ENCODE measurements around the gene BORA.
A peak's percentile ranks its signal among the peaks of the same experiment; 100 is the strongest.
"Not testable (repeated sequence)": the region's sequence is repeated elsewhere in the genome, so short reads cannot be mapped to it uniquely, and the experiment has no call there.

Gene BORA

DNA sequence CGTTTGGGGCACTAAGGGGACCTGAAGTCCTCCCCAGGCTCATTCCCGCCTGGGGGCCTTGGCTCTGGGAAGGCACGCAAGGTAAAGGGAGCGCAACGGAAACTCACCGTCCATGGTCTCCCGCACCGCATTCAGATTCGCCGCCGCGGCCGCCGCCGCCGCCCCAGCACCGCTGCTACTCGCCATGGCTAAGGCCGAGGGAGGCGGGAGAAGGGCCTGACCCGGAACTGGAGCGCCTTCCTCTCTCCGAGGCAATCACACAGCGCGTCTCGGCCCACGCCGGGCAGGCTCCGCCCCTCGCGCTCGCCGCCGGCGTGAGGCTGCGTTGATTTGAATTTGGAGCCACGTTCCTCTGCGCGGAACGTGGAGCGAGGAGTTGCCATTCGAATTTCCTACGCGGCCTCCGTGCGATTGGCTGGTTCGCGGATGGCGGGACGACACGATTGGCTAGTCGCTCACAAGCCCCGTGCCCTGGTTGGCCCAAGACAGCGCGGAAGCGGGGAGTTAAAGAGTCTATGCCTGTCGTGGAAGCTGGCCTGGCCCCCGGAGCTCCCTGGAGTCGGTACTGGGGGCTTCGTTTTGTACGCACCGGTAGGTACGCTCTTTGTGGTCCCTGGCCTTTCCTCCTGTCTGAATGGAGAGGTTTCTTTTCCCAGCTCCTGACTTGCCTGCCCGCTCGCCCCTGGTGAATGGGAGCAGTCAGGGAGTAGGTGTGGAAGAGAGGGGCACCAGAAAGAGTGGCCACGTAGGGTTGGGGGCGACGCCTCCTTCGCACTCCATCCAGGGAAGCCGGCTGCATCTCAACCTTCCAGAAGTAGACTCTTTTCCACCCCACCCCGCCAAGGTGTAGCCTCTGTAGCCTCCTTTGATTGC lies at the start of gene BORA, which contains the start of gene MZT1:
BORA (plus strand) TSS at position 507 of the 873 bp plus-strand sequence. CDS start 1,018 bp downstream, outside the sequence.
MZT1 (minus strand) TSS at position 213 of the 873 bp plus-strand sequence; CDS start at position 186, 27 bp downstream.
- peak; percentile 96 for DNase-seq (ENCODE audit: low spot score)

DNA sequence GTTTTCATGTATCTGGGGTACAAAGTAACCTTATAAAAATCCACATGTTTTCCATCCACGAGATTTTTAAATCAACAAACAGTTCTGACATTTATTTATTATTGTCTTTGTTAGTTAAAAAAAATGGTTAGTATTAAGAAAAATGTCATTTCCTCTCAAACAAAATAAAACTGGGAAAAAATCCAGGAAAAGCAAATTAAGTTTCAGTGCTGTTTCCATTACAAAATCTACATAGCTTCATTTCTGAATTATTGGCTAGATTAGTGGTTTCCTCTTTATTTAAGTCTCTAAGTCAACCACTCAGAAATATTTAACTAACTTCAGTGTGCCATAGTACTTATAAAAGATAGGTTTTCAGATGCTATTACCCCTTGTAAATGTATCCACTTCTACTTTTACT lies 49.4 kb upstream of the BORA start:
- DNase-seq (ENCODE audit: low spot score): no peak

DNA sequence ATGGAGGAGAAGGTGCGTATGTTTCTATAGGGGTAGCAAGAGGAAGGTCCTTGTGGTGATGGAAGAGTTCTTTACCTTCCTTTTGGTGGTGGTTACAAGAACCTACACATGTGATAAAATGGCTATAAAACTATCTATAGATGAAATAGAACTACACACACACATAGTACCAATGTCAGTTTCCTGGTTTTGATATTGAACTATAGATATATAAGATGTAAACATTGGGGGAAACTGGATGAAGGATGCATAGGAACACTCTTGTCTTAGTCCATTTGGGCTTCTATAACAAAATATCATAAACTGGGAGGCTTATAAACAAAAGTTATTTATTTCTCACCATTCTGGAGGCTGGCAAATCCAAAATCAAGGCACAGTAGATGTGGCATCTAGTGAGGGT lies 47.4 kb upstream of the BORA start:
- DNase-seq (ENCODE audit: low spot score): no peak

DNA sequence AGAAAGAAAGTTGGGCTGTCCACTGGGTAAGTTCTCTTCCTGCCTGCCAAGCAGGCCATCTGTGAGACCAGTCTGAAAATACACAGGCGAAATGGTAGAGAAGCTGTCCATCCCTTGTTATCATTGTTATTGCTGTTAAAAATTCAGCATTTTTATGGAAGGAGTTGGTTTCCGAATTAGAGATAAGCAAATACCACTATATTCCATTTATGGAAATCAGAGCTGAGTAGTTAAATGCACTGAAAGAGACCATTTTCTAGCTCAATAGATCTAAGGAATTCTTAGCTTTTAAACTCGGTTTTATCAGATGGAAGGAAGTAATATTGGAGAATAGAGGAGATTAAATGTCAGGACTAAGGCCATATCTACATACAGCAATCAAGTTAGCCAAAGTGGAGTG lies 41.0 kb upstream of the BORA start:
- no peak for DNase-seq (ENCODE audit: low spot score)

DNA sequence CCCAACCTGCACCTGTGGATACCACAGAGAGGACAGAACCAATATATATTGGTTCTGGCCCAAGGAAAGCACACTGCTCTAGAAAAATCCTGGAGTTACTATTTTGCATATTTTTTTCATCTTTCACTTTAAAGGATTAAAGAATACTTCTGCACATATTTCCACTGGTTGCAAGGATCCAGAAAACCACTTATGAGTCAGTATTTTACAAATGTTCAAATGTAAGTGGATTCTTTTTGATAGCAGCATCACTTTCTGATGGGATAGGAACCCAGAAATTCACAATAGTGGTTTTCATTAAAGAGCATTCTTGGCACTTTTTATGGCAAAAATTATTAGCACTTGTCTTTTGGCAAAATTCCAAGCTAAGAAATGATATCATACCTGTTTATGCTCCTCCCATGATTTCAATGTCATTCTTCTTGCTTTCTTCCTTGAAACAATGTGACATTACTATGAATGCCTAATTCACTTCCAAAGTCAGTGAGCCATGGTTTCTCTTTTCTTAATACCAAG lies 38.5 kb upstream of the BORA start:
- no peak for DNase-seq (ENCODE audit: low spot score)

DNA sequence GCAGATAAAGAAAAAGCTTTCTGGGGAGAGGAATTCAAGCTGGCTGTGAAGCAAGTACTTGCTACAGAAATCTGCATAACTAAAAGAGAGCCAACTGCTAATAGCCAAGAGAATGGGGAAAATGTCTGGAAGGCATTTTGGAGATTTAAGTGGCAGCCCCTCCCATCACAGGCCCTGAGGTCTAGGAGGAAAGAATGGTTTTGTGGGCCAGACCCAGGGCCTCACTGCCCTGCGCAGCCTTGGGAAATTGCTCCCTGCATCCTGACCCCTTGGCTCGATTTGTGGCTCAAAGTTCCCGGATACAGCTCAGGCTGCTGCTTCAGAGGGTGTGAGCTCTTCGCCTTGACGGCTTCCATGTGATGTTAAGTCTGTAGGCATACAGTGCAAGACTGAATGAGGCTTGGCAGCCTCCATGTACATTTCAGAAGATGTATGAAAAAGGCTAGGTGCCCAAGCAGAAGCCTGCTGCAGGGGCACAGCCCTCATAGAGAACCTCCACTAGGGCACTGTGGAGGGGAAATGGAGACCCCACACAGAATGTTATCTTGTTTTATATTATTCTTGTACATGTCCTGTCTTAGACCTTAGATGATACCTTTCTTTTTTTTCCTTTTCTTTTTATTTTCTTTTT lies 34.7 kb upstream of the BORA start:
- no peak for DNase-seq (ENCODE audit: low spot score)

DNA sequence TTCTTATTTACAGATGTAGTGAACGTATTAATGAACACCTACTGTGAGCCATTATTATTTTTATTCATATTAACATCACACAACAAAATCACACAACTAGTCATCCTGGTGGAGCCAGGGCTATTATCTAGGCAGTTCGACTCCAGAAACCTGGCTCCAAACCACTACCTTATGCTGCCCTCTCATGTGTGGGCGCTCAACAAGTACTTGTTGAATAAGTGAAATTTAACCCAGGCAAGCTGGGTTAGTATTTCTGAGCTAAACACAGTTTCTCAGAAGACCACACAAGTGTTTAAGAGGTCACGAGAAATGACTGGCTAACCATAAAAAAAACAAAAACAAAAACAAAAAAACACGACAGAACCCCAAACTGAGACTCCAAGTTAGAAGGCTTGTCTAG lies 33.9 kb upstream of the BORA start:
- DNase-seq (ENCODE audit: low spot score): no peak

DNA sequence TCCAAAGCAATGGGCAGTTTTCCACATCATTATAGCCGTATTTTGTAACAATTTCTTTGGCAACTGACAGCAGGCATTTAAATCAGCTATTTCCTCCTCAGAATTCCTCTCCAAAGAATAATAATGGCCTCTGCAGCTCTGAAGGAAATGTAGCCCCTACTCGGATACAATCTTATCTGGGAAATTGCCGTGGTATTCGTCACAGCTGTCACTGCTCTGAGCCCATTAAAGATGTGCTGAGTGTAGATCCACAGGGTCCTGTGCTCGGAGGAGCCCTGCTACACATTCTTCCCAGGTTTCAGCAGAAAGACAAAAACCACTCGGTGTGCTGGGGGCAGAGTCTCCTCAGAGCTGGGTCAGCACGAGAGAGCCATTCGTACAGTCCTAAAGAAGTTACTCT lies 33.4 kb upstream of the BORA start:
- no peak for DNase-seq (ENCODE audit: low spot score)

DNA sequence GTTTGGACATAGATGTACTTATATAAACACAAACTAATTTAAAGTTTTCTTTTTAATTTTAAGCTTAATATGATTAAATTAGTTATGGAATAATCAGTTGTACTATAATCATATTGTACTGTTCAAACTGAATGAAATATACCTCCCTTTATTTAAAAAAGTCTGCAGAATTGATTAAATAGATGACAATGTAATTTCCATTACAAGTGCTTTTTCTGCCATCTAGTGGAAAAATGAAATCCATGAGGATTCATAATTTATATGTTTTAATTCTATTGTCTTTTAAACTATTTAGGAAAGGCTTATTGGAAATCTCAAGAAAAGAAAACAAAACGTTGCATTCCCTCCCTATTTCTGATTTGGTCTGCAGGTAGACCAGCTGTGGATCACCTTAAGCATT lies 31.1 kb upstream of the BORA start:
- no peak for DNase-seq (ENCODE audit: low spot score)

DNA sequence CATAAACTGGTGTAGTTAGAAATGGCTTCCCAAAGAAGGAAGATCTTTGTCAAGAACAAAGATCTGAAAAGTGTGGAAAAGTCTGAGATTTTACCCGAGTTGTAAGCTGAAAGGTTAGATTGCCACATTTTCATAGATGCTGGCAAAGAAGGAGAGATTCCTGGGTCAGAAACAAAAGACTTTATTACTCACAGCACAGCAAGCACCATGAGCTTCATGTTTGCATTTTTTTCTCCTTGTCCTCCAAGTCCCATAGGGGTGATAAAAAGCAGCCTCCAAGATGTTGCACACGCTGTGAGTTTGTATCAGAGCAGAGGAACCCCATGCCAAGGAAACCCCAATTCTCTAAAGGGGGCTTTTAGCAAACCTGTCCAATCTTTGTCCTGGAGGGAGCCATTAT lies 29.6 kb upstream of the BORA start:
- DNase-seq (ENCODE audit: low spot score): no peak

DNA sequence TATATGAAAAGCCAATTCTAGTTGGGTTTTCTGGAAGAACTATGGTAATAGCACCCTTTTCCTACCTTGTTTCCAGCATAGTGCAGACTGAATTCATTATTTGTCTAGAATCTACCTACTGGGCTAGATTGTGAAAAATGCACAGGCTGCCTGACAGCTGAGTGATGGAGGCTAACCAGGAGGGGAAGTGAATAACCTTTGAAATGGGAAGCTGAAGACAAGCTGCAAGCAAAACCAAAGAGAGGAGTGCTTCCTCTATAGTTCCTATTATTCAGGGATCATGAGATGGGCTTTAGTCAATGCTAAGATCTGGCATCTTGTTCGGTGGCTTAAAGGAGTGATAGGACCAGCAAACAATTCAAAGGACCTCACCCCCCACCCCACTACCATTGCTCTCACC lies 27.2 kb upstream of the BORA start:
- DNase-seq (ENCODE audit: low spot score): no peak

DNA sequence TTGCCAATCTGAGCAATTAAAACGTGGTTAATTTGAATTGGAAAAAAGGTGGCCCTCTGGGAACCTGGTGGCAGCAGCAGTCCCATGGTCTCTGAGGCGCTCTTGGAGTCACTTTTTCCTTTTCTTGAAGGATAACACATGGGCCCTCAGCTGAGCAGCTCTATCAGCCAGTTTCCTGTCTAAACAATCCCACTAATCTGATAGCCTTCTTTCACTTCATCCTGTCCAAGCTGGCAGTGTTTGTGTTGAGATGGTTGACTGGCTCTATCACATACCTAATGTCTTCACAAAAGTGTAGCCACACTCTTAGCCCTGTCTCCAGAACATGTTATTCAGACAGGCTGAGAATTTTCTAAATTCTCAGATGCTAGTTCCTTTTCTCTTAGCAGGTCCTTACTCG lies 10.9 kb upstream of the BORA start:
- no peak for DNase-seq (ENCODE audit: low spot score)

DNA sequence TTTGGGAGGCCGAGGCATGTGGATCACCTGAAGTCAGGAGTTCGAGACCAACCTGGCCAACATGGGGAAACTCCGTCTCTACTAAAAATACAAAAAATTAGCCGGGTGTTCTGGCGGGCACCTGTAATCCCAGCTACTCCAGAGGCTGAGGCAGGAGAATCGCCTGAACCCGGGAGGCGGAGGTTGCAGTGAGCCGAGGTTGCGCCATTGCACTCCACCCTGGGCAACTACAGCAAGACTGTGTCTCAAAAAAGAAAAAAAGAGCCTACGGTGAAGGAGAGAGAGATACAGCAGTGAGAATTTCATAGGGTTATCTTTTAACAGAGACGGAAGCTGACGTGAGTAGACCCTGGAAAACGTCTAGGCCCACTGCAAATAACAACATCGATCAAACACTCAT lies 1.5 kb upstream of the BORA start:
- DNase-seq (ENCODE audit: low spot score): not testable (repeated sequence)

DNA sequence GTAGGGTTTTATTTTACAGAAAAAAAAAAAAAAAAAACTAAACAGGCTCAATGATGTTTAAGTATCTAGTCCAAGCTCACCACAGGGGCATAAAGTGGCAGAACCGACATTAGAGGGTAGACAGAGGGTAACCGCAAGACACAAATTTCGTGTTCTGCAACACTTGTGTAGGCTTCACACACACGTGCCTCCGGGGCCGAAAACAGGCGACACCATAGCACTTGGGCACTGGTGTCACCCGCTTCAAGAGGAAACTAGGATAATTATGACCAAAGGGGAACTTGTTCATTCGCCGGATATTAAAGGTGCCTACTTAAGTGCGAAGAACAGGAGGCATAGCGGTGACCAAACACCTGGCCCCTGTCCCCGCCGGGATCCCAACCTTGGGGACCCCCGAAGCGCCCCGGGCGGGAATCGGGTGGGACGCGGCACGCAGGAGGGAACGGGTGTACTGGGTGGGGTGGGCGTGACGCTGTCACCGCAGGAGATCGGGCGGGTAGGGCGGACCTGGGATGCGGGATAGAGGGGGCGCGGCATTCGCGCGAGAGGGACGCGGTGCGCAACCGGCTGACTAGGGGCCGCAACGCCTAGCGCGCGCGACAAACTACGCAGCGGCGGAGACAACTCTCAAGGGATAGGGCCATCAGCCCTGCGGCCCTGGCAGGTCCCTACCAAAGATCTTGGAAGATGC lies 852 bp upstream of the BORA start:
- no peak for DNase-seq (ENCODE audit: low spot score)

DNA sequence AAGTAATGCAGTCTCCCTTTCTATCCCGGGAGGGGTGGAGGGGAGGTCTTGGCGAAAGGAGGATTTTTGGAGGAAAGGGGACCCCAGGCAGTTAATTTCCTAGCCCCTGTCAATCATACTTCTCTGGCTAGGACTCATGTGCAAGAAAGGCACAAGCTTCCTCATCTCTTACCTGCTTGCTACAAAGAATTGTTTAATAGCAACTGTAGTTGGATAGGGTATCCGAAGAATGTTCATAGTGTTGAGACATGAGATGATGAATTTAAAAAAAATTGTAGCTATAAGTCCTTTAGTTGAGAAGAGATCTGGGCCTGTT lies 525 bp downstream of the BORA start:
- no peak for DNase-seq (ENCODE audit: low spot score)

DNA sequence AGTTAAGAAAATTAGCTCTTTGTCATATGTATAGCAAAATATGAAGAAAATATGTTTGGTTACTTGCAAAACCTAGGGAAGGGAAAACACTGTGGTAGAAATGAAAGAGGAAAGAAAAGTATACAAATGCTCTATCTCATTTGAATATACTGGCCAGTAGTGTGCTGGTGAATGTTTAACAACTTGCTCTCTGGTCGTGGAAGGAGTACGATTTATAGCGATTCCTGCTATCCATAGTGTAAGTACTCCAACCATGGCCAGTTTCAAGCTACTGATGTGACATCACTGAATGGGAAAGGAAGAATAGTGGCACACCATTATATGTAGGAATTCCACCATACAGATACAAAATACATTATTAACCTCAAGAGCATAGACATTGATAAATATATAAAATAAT lies 9.3 kb downstream of the BORA start:
- DNase-seq (ENCODE audit: low spot score): no peak

DNA sequence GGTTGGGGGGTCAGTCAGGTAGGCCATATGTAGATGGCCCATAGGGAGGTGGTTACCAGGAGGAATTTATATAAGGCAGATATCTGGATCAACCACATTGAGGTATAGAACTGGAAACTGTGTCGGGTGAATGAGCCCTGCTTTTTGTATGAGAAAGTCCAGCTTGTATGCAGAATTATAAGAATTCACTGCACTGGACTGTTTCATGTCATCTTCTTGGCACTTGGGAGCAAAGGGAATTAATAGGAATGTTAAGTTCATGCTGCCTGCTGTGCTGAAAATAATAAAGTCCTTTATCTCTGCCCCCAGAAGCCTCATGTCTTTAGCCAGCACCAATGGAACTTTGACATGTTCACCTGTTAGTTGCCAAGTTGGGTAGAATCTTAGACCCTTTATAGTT lies 12.3 kb downstream of the BORA start:
- no peak for DNase-seq (ENCODE audit: low spot score)

DNA sequence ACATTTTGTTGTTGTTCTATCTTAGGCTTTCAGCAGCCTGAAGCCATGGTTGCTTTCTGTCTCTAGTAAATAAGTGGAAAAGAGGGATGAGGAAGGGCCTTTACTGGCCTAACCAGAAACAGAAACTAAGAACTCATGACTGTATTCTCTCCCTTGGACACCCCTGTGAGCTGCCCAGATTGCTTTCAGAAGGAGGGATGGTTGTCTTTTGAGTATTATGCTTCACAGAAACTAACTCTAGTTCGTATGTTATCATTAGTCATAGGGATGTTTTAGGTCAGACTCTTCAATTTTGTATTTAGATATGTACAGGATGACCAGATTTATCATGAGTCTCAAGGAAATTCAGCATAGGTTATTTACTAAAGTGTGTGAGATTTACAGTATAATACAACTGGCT lies 17.5 kb downstream of the BORA start:
- no peak for DNase-seq (ENCODE audit: low spot score)

DNA sequence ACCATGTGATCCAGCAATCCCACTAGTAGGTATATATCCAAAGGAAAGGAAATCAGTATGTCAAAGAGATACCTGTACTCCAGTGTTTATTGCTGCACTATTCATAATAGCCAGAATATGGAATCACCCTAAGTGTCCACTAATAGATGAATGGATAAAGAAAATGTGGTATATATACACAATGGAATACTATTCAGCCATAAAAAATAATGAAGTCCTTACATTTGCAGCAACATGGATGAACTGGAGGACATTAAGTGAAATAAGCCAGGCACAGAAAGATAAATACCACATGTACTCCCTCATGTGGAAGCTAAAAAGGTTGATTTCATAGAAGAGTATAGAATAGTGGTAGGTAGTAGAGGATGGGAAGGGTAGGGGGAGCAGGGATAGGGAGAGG lies 23.5 kb downstream of the BORA start:
- no peak for DNase-seq (ENCODE audit: low spot score)

DNA sequence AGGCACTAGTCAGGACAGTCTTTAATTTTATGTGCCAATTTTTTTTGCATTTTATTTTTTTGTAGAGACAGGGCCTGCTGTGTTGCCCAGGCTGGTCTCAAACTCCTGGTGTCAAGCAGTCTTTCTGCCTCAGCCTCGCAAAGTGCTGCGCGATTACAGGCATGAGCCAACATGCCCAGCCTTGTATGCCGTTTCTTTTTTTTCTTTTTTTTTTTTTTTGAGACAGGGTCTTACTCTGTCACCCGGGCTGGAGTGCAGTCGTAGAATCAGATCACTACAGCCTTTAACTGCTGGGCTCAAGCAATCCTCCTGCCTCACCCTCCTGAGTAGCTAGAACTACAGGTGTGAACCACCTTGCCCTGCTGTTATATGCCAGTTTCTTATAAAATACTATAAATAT lies 26.4 kb downstream of the BORA start:
- DNase-seq (ENCODE audit: low spot score): no peak

DNA sequence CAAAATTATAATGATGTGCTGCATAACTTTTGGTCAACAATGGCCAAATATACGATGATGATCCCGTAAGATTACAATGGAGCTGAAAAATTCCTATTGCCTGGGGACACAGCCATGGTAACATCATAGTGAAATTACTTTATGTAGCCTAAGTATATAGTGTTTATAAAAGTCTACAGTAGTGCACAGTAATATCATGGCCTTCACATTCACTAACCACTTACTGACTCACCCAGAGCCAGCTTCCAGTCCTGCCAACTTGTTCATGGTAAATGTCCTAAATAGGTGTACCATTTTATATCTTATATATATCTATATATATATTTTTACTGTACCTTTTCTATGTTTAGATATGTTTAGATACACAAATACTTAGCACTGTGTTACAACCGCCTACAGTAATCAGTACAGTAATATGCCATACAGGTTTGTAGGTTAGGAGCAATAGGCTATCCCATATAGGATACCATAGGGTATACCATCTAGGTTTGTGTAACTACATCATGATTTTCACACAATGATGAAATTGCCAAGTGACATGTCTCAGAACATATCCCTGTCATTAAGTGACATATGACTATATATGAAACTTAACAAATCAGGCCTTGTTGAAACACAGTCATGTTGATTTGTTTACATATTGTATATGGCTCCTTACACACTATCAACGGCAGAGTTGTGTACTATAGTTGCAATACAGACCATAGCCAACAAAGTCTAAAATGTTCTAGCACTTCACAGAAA lies 30.2 kb downstream of the BORA start:
- DNase-seq (ENCODE audit: low spot score): no peak

DNA sequence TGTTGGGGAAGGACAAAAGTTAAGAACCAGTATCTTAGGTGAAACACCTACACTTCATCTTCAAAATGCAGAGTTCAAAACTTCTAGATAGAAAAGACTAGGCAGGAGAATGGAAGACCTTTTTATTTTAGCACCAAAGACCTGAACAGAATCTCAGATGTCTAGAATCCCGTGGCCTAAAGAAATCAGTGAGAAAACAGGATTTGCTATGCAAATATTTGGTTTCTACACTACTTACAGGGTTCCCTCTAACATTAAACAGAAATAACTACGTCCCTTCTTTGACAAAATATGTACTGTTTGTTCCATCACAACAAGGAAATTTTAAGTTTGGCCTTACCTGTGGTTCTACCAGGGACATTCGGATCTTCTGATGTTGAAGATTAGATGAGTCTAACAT lies 32.5 kb downstream of the BORA start:
- DNase-seq (ENCODE audit: low spot score): no peak

Data from ecto neural progenitor cell (in vitro differentiated cells).